ENCODE data around the gene LRRN2. TPM values are rescaled to one million over a fixed set of nuclear protein-coding genes. Genes with fewer than 3 reads are reported as not detected.

LRRN2 gene
- polyA plus RNA-seq, 2 of the 4 experiments (the other 2 are of a cell fraction): 3.6 to 6.6 TPM

- no peak for TF ChIP-seq EHF (CRISPR knock-in tag; IDR thresholded peaks at IDR 0.05)
- no peak for TF ChIP-seq ATOH8 (CRISPR knock-in tag; IDR thresholded peaks at IDR 0.05; ENCODE audit: low read depth)
Observed at GRCh38 chr1:204684206-204684570, 1.4 kb downstream of the LRRN2 start (continued).

- TF ChIP-seq REST (IDR thresholded peaks at IDR 0.05) (no peak), HMGXB4 (CRISPR knock-in tag; IDR thresholded peaks at IDR 0.05; ENCODE audit: borderline replicate concordance) (no peak), ZFP36 (IDR thresholded peaks at IDR 0.05; ENCODE audit: borderline replicate concordance, partially characterized antibody) (no peak)
- CTCF ChIA-PET: interaction anchor here (0.9 to 3.6 kb wide), 8 partner anchors 17 to 131 kb away, joined by 3 to 15 read pairs (median 5); no protein-coding TSS in a partner anchor
- peak overlapping the region; percentile 75 for H3K4me2 ChIP-seq
- H3K27ac ChIP-seq: peak overlapping the region in 1 of 2 experiments; percentile 98; a peak in 3 of 6 replicates
- DNase-seq (ENCODE audit: low read depth in 1 of 2, low spot score in 1 of 2): no peak
- no peak overlapping the region; the same call in 2 of the 3 replicates for H3K4me3 ChIP-seq
- H3K9me3 ChIP-seq: no peaks in the 10 kb centered on the region
- WGBS (ENCODE audit: missing lambda C conversion rate): 92% methylated on average over 10 of the region's 10 CpGs
- no peak for FAIRE-seq
- POLR2A ChIA-PET: interaction anchor here (0.8 kb wide), 1 partner anchor 81 kb away, joined by 3 read pairs; no protein-coding TSS in a partner anchor
- H3K4me1 ChIP-seq: peaks cover 14% of the 10 kb centered on the region
- ATAC-seq: no peak
Observed at GRCh38 chr1:204683284-204684205, 2.0 kb downstream of the LRRN2 start.

GRCh38 chr1:204680461-204680860 is 5.1 kb downstream of the LRRN2 start:
- ChIA-PET CTCF (interaction anchor here (1.3 to 2.5 kb wide), 5 partner anchors 9 to 126 kb away, joined by 3 to 8 read pairs (median 5); no protein-coding TSS in a partner anchor), POLR2A (no interaction called here)
- Histone ChIP-seq H3K4me3 (no peak overlapping the region), H3K4me2 (no peak overlapping the region), H3K27ac (no peak overlapping the region), H3K9me3 (no peaks in the 10 kb centered on the region), H3K4me1 (peaks cover 9% of the 10 kb centered on the region)
- no peak for ATAC-seq
- DNase-seq (ENCODE audit: low read depth in 1 of 2, low spot score in 1 of 2): no peak
- FAIRE-seq: no peak
- WGBS (ENCODE audit: missing lambda C conversion rate): 85% methylated on average over 7 of the region's 7 CpGs
- TF ChIP-seq CHD4 (IDR thresholded peaks at IDR 0.05; ENCODE audit: borderline replicate concordance) (no peak), NR3C1 (IDR thresholded peaks at IDR 0.05) (no peak), MAX (IDR thresholded peaks at IDR 0.05) (no peak), HOXA7 (CRISPR knock-in tag; IDR thresholded peaks at IDR 0.05) (no peak), HMGXB4 (CRISPR knock-in tag; IDR thresholded peaks at IDR 0.05; ENCODE audit: borderline replicate concordance) (no peak), ESRRA (IDR thresholded peaks at IDR 0.05; ENCODE audit: borderline replicate concordance, low read length) (no peak), EHF (CRISPR knock-in tag; IDR thresholded peaks at IDR 0.05) (no peak), KDM5A (IDR thresholded peaks at IDR 0.05) (no peak), TFCP2L1 (CRISPR knock-in tag; IDR thresholded peaks at IDR 0.05) (no peak)

All from A549 (cell line).